ENCODE results near the gene PRKCH.

The PRKCH gene

GRCh38 chr14:61532123-61532505, 210.7 kb downstream of the PRKCH start:
- no peak for DNase-seq (ENCODE audit: low spot score)

- DNase-seq (ENCODE audit: low spot score): no peak
Measured at GRCh38 chr14:61532763-61533162, 211.4 kb downstream of the PRKCH start.

GRCh38 chr14:61533513-61534255, 212.3 kb downstream of the PRKCH start:
- no peak for DNase-seq (ENCODE audit: low spot score)

GRCh38 chr14:61535032-61535431, 213.7 kb downstream of the PRKCH start:
- no peak for DNase-seq (ENCODE audit: low spot score)

GRCh38 chr14:61535458-61535857, 214.1 kb downstream of the PRKCH start:
- no peak for DNase-seq (ENCODE audit: low spot score)

- no peak for DNase-seq (ENCODE audit: low spot score)
Measured at GRCh38 chr14:61536661-61537562, 215.5 kb downstream of the PRKCH start.

GRCh38 chr14:61537563-61538463, 216.4 kb downstream of the PRKCH start:
- DNase-seq (ENCODE audit: low spot score): no peak

GRCh38 chr14:61538464-61539022, 217.2 kb downstream of the PRKCH start:
- no peak for DNase-seq (ENCODE audit: low spot score)

GRCh38 chr14:61539631-61540030, 218.3 kb downstream of the PRKCH start:
- no peak for DNase-seq (ENCODE audit: low spot score)

GRCh38 chr14:61540931-61541330, 219.6 kb downstream of the PRKCH start:
- no peak for DNase-seq (ENCODE audit: low spot score)

GRCh38 chr14:61542848-61543790, 221.7 kb downstream of the PRKCH start:
- DNase-seq (ENCODE audit: low spot score): no peak

- no peak for DNase-seq (ENCODE audit: low spot score)
Measured at GRCh38 chr14:61543946-61544345, 222.6 kb downstream of the PRKCH start.

- DNase-seq (ENCODE audit: low spot score): no peak
Measured at GRCh38 chr14:61544448-61545330, 223.3 kb downstream of the PRKCH start.

- DNase-seq (ENCODE audit: low spot score): no peak
Measured at GRCh38 chr14:61545726-61546455, 224.5 kb downstream of the PRKCH start.

GRCh38 chr14:61547186-61548069, 226.0 kb downstream of the PRKCH start:
- no peak for DNase-seq (ENCODE audit: low spot score)

GRCh38 chr14:61549425-61549824, 228.0 kb downstream of the PRKCH start:
- no peak for DNase-seq (ENCODE audit: low spot score)

GRCh38 chr14:61551384-61551783, 230.0 kb downstream of the PRKCH start:
- no peak for DNase-seq (ENCODE audit: low spot score)

GRCh38 chr14:61552241-61552640, 230.9 kb downstream of the PRKCH start:
- DNase-seq (ENCODE audit: low spot score): no peak
